ENCODE data around the gene EXD1.

EXD1 gene

GRCh38 chr15:41160639-41161315, 69.8 kb downstream of the EXD1 start:
- peak; percentile 40; the same call in 2 of the 3 replicates for ATAC-seq
- TF ChIP-seq GLIS3 (CRISPR knock-in tag; IDR thresholded peaks at IDR 0.05): no peak
- peak; percentile 23; the same call in 1 of the 2 replicates for TF ChIP-seq ISL1 (CRISPR knock-in tag; IDR thresholded peaks at IDR 0.05)

- ATAC-seq: no peak
- TF ChIP-seq ZC3H10 (CRISPR knock-in tag; IDR thresholded peaks at IDR 0.05) (no peak), ISL1 (CRISPR knock-in tag; IDR thresholded peaks at IDR 0.05) (no peak), PATZ1 (CRISPR knock-in tag; IDR thresholded peaks at IDR 0.05; ENCODE audit: borderline replicate concordance) (no peak)
These were observed 76.1 kb downstream of the EXD1 start for GRCh38 chr15:41154412-41154811.

GRCh38 chr15:41153733-41154132, 76.8 kb downstream of the EXD1 start:
- ATAC-seq: no peak
- TF ChIP-seq ZNF70 (CRISPR knock-in tag; IDR thresholded peaks at IDR 0.05): no peak
- no peak for TF ChIP-seq SNAI2 (CRISPR knock-in tag; IDR thresholded peaks at IDR 0.05)
- no peak for TF ChIP-seq ZNF8 (CRISPR knock-in tag; IDR thresholded peaks at IDR 0.05)
- TF ChIP-seq PPARA (CRISPR knock-in tag; IDR thresholded peaks at IDR 0.05; ENCODE audit: borderline replicate concordance): no peak
- no peak for TF ChIP-seq TOX (CRISPR knock-in tag; IDR thresholded peaks at IDR 0.05; ENCODE audit: borderline replicate concordance)
- TF ChIP-seq POU6F1 (CRISPR knock-in tag; IDR thresholded peaks at IDR 0.05; ENCODE audit: borderline replicate concordance, low read depth): no peak
- TF ChIP-seq ZNF565 (CRISPR knock-in tag; conservative IDR thresholded peaks at IDR 0.05; ENCODE audit: low read depth): no peak
- no peak for TF ChIP-seq TSHZ2 (CRISPR knock-in tag; IDR thresholded peaks at IDR 0.05)
- TF ChIP-seq CSRNP3 (CRISPR knock-in tag; IDR thresholded peaks at IDR 0.05): no peak
- no peak for TF ChIP-seq ZFP3 (CRISPR knock-in tag; IDR thresholded peaks at IDR 0.05)
- TF ChIP-seq CSDC2 (CRISPR knock-in tag; IDR thresholded peaks at IDR 0.05): no peak
- no peak for TF ChIP-seq ISL1 (CRISPR knock-in tag; IDR thresholded peaks at IDR 0.05)
- TF ChIP-seq ARNTL (CRISPR knock-in tag; IDR thresholded peaks at IDR 0.05; ENCODE audit: borderline replicate concordance, low read depth): no peak
- TF ChIP-seq GLIS3 (CRISPR knock-in tag; IDR thresholded peaks at IDR 0.05): no peak

GRCh38 chr15:41151451-41152005, 79.0 kb downstream of the EXD1 start:
- TF ChIP-seq ESRRG (CRISPR knock-in tag; IDR thresholded peaks at IDR 0.05) (no peak), CSRNP3 (CRISPR knock-in tag; IDR thresholded peaks at IDR 0.05) (no peak), TCF4 (CRISPR knock-in tag; IDR thresholded peaks at IDR 0.05; ENCODE audit: borderline replicate concordance) (no peak), OSR1 (CRISPR knock-in tag; IDR thresholded peaks at IDR 0.05) (no peak), ZNF8 (CRISPR knock-in tag; IDR thresholded peaks at IDR 0.05) (no peak)
- ATAC-seq: no peak
